ENCODE measurements around the gene CYP19A1. TPM values are rescaled to one million over a fixed set of nuclear protein-coding genes. Genes with fewer than 3 reads are reported as not detected.

CYP19A1 gene
- total RNA-seq, 2 experiments from 2014 or later, result not detected

DNA sequence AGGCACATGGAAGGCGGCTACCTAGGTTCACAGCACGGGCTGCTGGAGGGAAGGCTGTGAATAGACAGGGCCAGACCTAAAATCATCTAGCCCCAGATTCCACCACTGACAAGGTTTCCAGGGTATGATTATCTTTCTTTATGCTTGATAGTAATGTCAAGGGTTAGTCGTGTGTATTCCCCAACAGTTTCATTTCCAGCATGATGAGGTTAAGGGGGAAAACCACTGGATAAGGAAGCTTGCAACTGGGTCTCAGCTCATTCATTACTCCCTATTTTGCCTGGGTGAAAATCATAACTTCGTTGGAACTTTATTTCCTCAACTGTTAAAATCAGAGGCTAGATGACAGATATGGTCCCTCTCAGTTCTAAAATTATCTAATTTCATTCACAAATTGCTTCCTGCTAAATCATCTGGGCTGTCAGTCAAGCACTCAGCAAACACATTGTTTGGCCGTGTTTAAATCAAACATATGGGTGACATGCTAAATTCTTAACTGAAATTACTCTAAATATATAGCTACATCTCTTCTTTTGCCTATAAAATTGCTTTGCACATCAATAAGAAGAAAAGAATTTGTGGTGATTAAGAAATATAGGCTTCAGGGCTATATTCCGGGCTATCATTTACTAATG is 111.7 kb downstream of the CYP19A1 start:
- DNase-seq (no peak), ATAC-seq (no peak)
- Mint-ChIP-seq H3K36me3 (ENCODE audit: low read depth) (no peaks in the 10 kb centered on the region), H3K4me3 (no peak overlapping the region), H3K4me1 (ENCODE audit: low read depth) (peaks cover 5% of the 10 kb centered on the region), H3K27me3 (peaks cover 10% of the 10 kb centered on the region), H3K27ac (no peak overlapping the region), H3K9me3 (no peaks in the 10 kb centered on the region)
- ChIA-PET POLR2A (no interaction called here), CTCF (interaction anchor here (1.3 to 3.2 kb wide), 2 partner anchors 29 to 64 kb away, joined by 3 to 12 read pairs; no protein-coding TSS in a partner anchor)
- TF ChIP-seq, protein P1, sequence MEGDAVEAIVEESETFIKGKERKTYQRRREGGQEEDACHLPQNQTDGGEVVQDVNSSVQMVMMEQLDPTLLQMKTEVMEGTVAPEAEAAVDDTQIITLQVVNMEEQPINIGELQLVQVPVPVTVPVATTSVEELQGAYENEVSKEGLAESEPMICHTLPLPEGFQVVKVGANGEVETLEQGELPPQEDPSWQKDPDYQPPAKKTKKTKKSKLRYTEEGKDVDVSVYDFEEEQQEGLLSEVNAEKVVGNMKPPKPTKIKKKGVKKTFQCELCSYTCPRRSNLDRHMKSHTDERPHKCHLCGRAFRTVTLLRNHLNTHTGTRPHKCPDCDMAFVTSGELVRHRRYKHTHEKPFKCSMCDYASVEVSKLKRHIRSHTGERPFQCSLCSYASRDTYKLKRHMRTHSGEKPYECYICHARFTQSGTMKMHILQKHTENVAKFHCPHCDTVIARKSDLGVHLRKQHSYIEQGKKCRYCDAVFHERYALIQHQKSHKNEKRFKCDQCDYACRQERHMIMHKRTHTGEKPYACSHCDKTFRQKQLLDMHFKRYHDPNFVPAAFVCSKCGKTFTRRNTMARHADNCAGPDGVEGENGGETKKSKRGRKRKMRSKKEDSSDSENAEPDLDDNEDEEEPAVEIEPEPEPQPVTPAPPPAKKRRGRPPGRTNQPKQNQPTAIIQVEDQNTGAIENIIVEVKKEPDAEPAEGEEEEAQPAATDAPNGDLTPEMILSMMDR (IDR thresholded peaks at IDR 0.05), result no peak
- intact Hi-C loops (cut with micrococcal nuclease), result no loop called here

DNA sequence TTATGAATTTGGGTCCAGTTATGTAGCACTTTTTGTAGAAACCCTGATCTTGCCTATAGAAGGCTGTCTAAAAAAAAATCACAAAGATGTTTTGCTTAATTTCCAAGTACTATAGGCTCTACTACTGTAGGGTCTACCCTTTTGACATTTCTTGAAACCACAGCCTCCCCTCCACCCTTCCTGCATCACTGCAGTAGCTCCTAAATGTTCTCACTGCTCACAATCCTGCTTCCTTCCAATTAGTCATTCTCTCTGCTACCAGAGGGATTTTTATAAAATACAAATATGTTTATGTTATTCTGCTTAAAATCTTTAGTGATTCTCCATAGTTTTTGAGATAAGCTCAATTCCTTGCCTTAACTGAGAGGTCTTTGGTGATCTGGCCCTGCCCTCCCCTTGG is 114.0 kb downstream of the CYP19A1 start:
- TF ChIP-seq, protein P1 (IDR thresholded peaks at IDR 0.05), result no peak
- intact Hi-C loops (cut with micrococcal nuclease), result no loop called here
- POLR2A ChIA-PET, result interaction anchor here (1.2 kb wide), 1 partner anchor 163 kb away, joined by 3 read pairs; no protein-coding TSS in a partner anchor
- ATAC-seq, result no peak
- H3K9me3 Mint-ChIP-seq, result no peaks in the 10 kb centered on the region
- peaks cover 5% of the 10 kb centered on the region for H3K4me1 Mint-ChIP-seq (ENCODE audit: low read depth)
- H3K27ac Mint-ChIP-seq, result no peak overlapping the region
- peaks cover 12% of the 10 kb centered on the region for H3K27me3 Mint-ChIP-seq
- no peaks in the 10 kb centered on the region for H3K36me3 Mint-ChIP-seq (ENCODE audit: low read depth)
- CTCF ChIA-PET, result interaction anchor here (1.3 kb wide), 2 partner anchors 25 to 32 kb away, joined by 3 to 4 read pairs; no protein-coding TSS in a partner anchor
- no peak for DNase-seq
- H3K4me3 Mint-ChIP-seq, result no peak overlapping the region

DNA sequence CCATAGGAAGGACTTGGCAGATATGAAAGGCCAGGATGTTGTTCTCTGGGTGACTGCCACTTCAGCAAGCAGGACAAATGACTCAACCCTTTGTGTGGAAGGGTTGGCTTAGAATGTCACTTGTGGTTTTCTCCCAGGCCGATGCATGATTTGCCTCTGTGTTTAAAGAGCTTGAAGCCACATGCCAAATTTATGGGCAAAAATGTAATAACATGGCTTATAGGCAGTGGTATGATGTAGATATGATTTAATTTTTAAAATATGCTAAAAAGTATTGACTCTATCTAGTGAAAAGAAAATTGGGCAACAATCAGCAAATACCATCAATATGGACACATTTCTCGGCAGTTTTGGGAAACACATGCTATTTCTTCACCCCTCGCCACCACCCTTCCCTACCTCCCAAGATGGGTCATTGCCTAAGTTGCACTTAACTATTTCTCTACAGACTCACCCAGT is 114.6 kb downstream of the CYP19A1 start:
- DNase-seq, result no peak
- ChIA-PET POLR2A (no interaction called here), CTCF (interaction anchor here (1.3 kb wide), 1 partner anchor 24 kb away, joined by 3 read pairs; no protein-coding TSS in a partner anchor)
- Mint-ChIP-seq H3K4me1 (ENCODE audit: low read depth) (peaks cover 5% of the 10 kb centered on the region), H3K27ac (no peak overlapping the region), H3K9me3 (no peaks in the 10 kb centered on the region), H3K4me3 (no peak overlapping the region), H3K27me3 (peaks cover 12% of the 10 kb centered on the region), H3K36me3 (ENCODE audit: low read depth) (no peaks in the 10 kb centered on the region)
- TF ChIP-seq, protein P1 (IDR thresholded peaks at IDR 0.05), result no peak
- ATAC-seq, result no peak
- intact Hi-C loops (cut with micrococcal nuclease), result no loop called here

DNA sequence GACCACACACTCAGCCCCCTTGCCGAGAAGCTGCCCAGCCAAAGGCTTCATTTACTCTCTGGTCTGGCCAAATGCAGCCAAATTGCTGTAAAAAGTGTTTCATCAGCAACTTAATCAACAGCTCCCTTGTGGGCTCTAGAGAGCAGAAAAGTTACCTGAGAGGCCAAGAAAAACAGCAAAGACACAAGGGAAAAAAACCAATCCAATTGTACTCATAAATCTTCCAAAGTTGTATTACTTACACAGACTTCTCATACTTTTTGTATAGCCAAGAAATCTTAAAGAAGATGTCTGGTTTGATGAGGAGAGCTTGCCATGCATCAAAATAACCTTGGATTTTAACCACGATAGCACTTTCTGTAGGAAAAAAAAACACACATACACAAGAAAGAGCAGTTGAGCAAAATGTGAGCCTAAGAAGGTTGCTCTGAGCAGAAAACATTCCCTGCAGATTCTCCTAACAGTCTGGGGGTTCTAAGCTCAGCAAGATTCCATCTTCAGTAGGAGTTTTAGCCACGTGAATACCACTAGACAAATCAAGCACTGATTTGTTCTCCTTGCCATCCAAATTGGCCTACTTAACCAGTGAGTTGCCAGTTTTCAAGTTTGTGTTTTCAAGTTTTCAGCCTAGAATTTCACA is 120.0 kb downstream of the CYP19A1 start:
- POLR2A ChIA-PET, result no interaction called here
- H3K4me3 Mint-ChIP-seq, result no peak overlapping the region
- intact Hi-C loops (cut with micrococcal nuclease), result no loop called here
- CTCF ChIA-PET, result interaction anchor here (0.9 to 1.7 kb wide), 2 partner anchors 26 to 55 kb away, joined by 3 to 4 read pairs; no protein-coding TSS in a partner anchor
- no peaks in the 10 kb centered on the region for H3K4me1 Mint-ChIP-seq (ENCODE audit: low read depth)
- H3K36me3 Mint-ChIP-seq (ENCODE audit: low read depth), result no peaks in the 10 kb centered on the region
- no peak overlapping the region for H3K27ac Mint-ChIP-seq
- H3K9me3 Mint-ChIP-seq, result no peaks in the 10 kb centered on the region
- DNase-seq (no peak), ATAC-seq (no peak)
- TF ChIP-seq, protein P1 (IDR thresholded peaks at IDR 0.05), result no peak
- peaks cover 12% of the 10 kb centered on the region for H3K27me3 Mint-ChIP-seq

DNA sequence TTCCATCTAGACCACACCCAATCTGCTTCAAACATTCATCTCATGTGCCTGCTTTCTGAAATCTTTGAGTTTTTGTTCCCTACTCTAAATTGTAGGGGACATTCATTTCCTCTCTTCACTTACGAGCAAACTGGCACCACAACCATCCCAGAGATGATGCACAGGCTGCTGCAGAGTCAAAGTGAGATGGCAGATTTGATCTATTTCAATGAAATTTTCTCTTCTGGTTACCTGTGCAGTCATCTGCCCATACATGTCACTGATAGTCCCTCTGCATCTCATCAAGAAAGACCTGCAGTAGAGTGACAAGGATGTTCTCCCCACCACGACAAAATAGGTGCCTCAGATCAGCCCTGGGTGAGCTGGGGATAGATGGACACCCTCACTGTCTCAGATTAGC is 125.5 kb downstream of the CYP19A1 start:
- CTCF ChIA-PET, result no interaction called here
- POLR2A ChIA-PET, result no interaction called here
- no peak overlapping the region for H3K27ac Mint-ChIP-seq
- no peak for ATAC-seq
- no peaks in the 10 kb centered on the region for H3K4me1 Mint-ChIP-seq (ENCODE audit: low read depth)
- intact Hi-C loops (cut with micrococcal nuclease), result no loop called here
- TF ChIP-seq, protein P1 (IDR thresholded peaks at IDR 0.05), result no peak
- no peak overlapping the region for H3K4me3 Mint-ChIP-seq
- H3K9me3 Mint-ChIP-seq, result no peaks in the 10 kb centered on the region
- no peak for DNase-seq
- H3K27me3 Mint-ChIP-seq, result peaks cover 7% of the 10 kb centered on the region
- no peaks in the 10 kb centered on the region for H3K36me3 Mint-ChIP-seq (ENCODE audit: low read depth)

Data from activated CD8-positive, alpha-beta T cell treated with anti-CD3 and anti-CD28 coated beads for 36 hours (primary cell).